Erythroblast (primary cell): ENCODE data around the gene SIAE.

Source experiments
- GATA1 ChIP-seq: IDR thresholded peaks from 2 replicates; pipeline ENCODE4 v1.6.1; 2011; ENCODE audit warnings: low read depth, mild to moderate bottlenecking, control low read depth, low read length, moderate library complexity
- POLR2A ChIP-seq: IDR thresholded peaks from 2 replicates; pipeline ENCODE4 v1.6.1; 2011; ENCODE audit warnings: mild to moderate bottlenecking, low read length

GRCh38 chr11:124678416-124678815, 4.9 kb upstream of the SIAE start:
- TF ChIP-seq POLR2A (no peak), GATA1 (no peak)
